GM18526 (cell line): ENCODE data around the gene AZU1.

Experiments
- POLR2A ChIP-seq: IDR thresholded peaks from 3 replicates; pipeline ENCODE4 v1.6.1; 2011; ENCODE audit not compliant: insufficient read length; ENCODE audit errors: extremely low read depth

Gene AZU1

GRCh38 chr19:869245-870177 is 41.9 kb downstream of the AZU1 start:
- no peak for TF ChIP-seq POLR2A

GRCh38 chr19:870314-870713 is 42.7 kb downstream of the AZU1 start:
- no peak for TF ChIP-seq POLR2A

GRCh38 chr19:870963-871401 is 43.3 kb downstream of the AZU1 start:
- no peak for TF ChIP-seq POLR2A

- no peak for TF ChIP-seq POLR2A
Observed at GRCh38 chr19:871446-872265, 44.0 kb downstream of the AZU1 start.

- no peak for TF ChIP-seq POLR2A
Observed at GRCh38 chr19:872266-872951, 44.8 kb downstream of the AZU1 start.

GRCh38 chr19:873084-873483 is 45.4 kb downstream of the AZU1 start:
- TF ChIP-seq POLR2A = no peak

GRCh38 chr19:873561-874041 is 46.0 kb downstream of the AZU1 start:
- TF ChIP-seq POLR2A = no peak

GRCh38 chr19:875265-875879 is 47.7 kb downstream of the AZU1 start:
- TF ChIP-seq POLR2A = no peak

GRCh38 chr19:876089-876488 is 48.5 kb downstream of the AZU1 start:
- TF ChIP-seq POLR2A = no peak

- TF ChIP-seq POLR2A = no peak
Observed at GRCh38 chr19:876780-877314, 49.2 kb downstream of the AZU1 start.

- TF ChIP-seq POLR2A = no peak
Observed at GRCh38 chr19:879711-880438, 52.2 kb downstream of the AZU1 start.
